H1 (cell line): Measurements from ENCODE around the gene INPP5F. TPM values are rescaled to one million over a fixed set of nuclear protein-coding genes. Genes with fewer than 3 reads are reported as not detected.
A peak's percentile ranks its signal among the peaks of the same experiment; 100 is the strongest.

Experiments used
- BCL11A ChIP-seq, 2 experiments: IDR thresholded peaks; one replicate each; pipeline ENCODE4 v1.6.1; 2011; ENCODE audit warnings: low read depth in 2 of 2, low read length in 2 of 2, mild to moderate bottlenecking in 2 of 2
- EGR1 ChIP-seq: IDR thresholded peaks from 2 replicates; pipeline ENCODE4 v1.6.1; 2011; ENCODE audit warnings: low read depth, low read length, borderline replicate concordance
- GABPA ChIP-seq: IDR thresholded peaks from 2 replicates; pipeline ENCODE4 v1.6.1; 2011; ENCODE audit warnings: mild to moderate bottlenecking, low read length, moderate library complexity, borderline replicate concordance; ENCODE audit not compliant: insufficient read depth
- HDAC6 ChIP-seq: IDR thresholded peaks from one replicate; pipeline ENCODE4 v1.7.1; 2012; ENCODE audit warnings: low read depth, mild to moderate bottlenecking, inconsistent platforms, low read length, moderate library complexity
- JUN ChIP-seq: IDR thresholded peaks from 2 replicates; pipeline ENCODE4 v1.6.1; 2011; ENCODE audit warnings: low read depth, mild to moderate bottlenecking, improper control_type of control experiment, low read length
- SIN3A ChIP-seq, 2 experiments: IDR thresholded peaks in 1 of 2; conservative IDR thresholded peaks in 1 of 2; 2 replicates each; pipeline ENCODE4 v1.6.1; 2011 to 2012; ENCODE audit warnings: low read length in 2 of 2, improper control_type of control experiment in 1 of 2, low read depth in 1 of 2, mild to moderate bottlenecking in 1 of 2
- SIX5 ChIP-seq: IDR thresholded peaks from 2 replicates; pipeline ENCODE4 v1.6.1; 2011; ENCODE audit warnings: mild to moderate bottlenecking, low read depth, low read length
- SP2 ChIP-seq: IDR thresholded peaks from 2 replicates; pipeline ENCODE4 v1.6.1; 2012; ENCODE audit warnings: mild to moderate bottlenecking, low read length, inconsistent platforms
- TCF12 ChIP-seq: IDR thresholded peaks from 2 replicates; pipeline ENCODE4 v1.6.1; 2011; ENCODE audit warnings: low read depth, mild to moderate bottlenecking, low read length
- polyA plus RNA-seq, 7 experiments: library from polyadenylated mRNA; depleted of rRNA in 3 of 7; stranded (reverse) in 5 of 7; unstranded in 2 of 7; fragments of >200 nt in 5 of 7; fragments of 200-250 nt in 2 of 7; gene quantifications; 1 replicate in 5 of 7; 2 replicates in 1 of 7; 4 replicates in 1 of 7; pipeline versions ENCODE4 v1.2.1 to v1.2.3, GENCODE V29; 2011 to 2013; ENCODE audit warnings: missing spikeins in 2 of 7, mixed read lengths in 2 of 7
- total RNA-seq: library from RNA; stranded (reverse); fragmentation: NEBNext Ultra II Directional; extraction: Animal tissue kit (Norgen Biotek cat#: 25700); gene quantifications from 2 replicates; pipeline ENCODE4 v1.2.1, GENCODE V29; 2021
- TF ChIP-seq, protein P1 (sequence below): fragments of 300-600 bp; sonication (generic); IDR thresholded peaks from 2 replicates; pipeline ENCODE4 v1.7.1; 2012; ENCODE audit warnings: low read length, moderate library complexity, mild to moderate bottlenecking, inconsistent platforms; ENCODE audit not compliant: insufficient replicate concordance

The INPP5F gene
- total and polyA plus RNA-seq, 2 of the 8 experiments (the other 6 are each of a cell fraction or from before 2014, with no cell fraction given) = 50.1 to 101 TPM

DNA sequence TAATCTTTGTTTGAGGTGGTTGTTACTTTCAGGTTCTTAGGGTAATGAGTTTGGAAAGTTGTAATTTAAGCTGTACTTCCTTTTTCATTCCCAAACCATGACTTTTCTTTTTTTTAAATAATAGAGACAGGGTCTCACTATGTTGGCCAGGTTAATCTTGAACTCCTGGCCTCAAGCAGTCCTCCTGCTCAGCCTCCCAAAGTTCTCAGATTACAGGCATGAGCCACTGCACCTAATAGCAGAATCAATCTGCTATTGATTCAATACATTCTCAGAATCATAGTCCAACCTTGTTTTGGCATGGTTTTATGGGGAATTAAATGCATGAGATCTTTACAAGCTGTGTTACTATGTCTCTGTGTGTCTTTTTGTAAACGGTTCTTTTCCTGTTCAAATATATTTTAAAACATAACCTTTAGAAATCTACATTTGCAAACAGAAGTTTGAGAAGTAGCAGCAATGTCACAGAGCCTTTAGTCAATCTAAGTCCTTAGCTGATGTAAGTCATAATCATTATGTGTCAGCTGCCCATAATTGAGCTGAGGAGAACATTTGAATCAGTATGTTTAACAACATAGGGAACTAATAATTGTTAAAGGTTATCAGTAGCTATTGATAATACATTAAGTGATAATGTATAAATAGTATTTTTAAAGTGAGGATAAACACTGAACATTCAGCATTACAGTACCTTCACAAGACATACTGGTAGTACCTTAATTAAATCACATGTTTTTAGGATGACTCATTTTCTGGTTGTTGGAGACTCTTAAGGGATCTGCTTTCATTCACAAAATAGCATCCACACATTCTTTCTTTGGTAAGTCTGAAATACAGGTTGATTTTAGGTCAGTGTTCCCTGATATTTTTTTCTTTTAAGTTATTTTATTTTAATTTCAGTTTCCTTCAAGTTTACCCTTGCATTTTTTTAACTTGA lies 8.8 kb downstream of the INPP5F start (continued):
- TF ChIP-seq, protein P1, sequence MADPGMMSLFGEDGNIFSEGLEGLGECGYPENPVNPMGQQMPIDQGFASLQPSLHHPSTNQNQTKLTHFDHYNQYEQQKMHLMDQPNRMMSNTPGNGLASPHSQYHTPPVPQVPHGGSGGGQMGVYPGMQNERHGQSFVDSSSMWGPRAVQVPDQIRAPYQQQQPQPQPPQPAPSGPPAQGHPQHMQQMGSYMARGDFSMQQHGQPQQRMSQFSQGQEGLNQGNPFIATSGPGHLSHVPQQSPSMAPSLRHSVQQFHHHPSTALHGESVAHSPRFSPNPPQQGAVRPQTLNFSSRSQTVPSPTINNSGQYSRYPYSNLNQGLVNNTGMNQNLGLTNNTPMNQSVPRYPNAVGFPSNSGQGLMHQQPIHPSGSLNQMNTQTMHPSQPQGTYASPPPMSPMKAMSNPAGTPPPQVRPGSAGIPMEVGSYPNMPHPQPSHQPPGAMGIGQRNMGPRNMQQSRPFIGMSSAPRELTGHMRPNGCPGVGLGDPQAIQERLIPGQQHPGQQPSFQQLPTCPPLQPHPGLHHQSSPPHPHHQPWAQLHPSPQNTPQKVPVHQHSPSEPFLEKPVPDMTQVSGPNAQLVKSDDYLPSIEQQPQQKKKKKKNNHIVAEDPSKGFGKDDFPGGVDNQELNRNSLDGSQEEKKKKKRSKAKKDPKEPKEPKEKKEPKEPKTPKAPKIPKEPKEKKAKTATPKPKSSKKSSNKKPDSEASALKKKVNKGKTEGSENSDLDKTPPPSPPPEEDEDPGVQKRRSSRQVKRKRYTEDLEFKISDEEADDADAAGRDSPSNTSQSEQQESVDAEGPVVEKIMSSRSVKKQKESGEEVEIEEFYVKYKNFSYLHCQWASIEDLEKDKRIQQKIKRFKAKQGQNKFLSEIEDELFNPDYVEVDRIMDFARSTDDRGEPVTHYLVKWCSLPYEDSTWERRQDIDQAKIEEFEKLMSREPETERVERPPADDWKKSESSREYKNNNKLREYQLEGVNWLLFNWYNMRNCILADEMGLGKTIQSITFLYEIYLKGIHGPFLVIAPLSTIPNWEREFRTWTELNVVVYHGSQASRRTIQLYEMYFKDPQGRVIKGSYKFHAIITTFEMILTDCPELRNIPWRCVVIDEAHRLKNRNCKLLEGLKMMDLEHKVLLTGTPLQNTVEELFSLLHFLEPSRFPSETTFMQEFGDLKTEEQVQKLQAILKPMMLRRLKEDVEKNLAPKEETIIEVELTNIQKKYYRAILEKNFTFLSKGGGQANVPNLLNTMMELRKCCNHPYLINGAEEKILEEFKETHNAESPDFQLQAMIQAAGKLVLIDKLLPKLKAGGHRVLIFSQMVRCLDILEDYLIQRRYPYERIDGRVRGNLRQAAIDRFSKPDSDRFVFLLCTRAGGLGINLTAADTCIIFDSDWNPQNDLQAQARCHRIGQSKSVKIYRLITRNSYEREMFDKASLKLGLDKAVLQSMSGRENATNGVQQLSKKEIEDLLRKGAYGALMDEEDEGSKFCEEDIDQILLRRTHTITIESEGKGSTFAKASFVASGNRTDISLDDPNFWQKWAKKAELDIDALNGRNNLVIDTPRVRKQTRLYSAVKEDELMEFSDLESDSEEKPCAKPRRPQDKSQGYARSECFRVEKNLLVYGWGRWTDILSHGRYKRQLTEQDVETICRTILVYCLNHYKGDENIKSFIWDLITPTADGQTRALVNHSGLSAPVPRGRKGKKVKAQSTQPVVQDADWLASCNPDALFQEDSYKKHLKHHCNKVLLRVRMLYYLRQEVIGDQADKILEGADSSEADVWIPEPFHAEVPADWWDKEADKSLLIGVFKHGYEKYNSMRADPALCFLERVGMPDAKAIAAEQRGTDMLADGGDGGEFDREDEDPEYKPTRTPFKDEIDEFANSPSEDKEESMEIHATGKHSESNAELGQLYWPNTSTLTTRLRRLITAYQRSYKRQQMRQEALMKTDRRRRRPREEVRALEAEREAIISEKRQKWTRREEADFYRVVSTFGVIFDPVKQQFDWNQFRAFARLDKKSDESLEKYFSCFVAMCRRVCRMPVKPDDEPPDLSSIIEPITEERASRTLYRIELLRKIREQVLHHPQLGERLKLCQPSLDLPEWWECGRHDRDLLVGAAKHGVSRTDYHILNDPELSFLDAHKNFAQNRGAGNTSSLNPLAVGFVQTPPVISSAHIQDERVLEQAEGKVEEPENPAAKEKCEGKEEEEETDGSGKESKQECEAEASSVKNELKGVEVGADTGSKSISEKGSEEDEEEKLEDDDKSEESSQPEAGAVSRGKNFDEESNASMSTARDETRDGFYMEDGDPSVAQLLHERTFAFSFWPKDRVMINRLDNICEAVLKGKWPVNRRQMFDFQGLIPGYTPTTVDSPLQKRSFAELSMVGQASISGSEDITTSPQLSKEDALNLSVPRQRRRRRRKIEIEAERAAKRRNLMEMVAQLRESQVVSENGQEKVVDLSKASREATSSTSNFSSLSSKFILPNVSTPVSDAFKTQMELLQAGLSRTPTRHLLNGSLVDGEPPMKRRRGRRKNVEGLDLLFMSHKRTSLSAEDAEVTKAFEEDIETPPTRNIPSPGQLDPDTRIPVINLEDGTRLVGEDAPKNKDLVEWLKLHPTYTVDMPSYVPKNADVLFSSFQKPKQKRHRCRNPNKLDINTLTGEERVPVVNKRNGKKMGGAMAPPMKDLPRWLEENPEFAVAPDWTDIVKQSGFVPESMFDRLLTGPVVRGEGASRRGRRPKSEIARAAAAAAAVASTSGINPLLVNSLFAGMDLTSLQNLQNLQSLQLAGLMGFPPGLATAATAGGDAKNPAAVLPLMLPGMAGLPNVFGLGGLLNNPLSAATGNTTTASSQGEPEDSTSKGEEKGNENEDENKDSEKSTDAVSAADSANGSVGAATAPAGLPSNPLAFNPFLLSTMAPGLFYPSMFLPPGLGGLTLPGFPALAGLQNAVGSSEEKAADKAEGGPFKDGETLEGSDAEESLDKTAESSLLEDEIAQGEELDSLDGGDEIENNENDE = peak; percentile 80
- TF ChIP-seq GABPA = no peak
- TF ChIP-seq BCL11A (IDR thresholded peaks at IDR 0.05; ENCODE audit: low read depth in 2 of 2, low read length in 2 of 2) = no peak
- TF ChIP-seq TCF12 = no peak
- TF ChIP-seq SIX5 = no peak
- peak; percentile 56; the same call in 1 of the 2 replicates for TF ChIP-seq JUN
- no peak for TF ChIP-seq EGR1
- TF ChIP-seq SIN3A (conservative IDR thresholded peaks at IDR 0.05 in 1 of 2, IDR thresholded peaks at IDR 0.05 in 1 of 2; ENCODE audit: low read depth in 1 of 2, low read length in 2 of 2) = no peak
- no peak for TF ChIP-seq HDAC6
- no peak for TF ChIP-seq SP2
